AG04449 (cell line): ENCODE results near the gene PPP1R9B.

ENCODE experiments used
- CTCF ChIA-PET: fragments of 350-600 bp; formaldehyde crosslinking; extraction: SDS; loops from one replicate; lab custom pipeline; 2021; ENCODE audit warnings: antibody characterized with exemption; lab: Yijun Ruan, JAX
- POLR2A ChIA-PET: fragments of 400-600, 350-600 bp; formaldehyde crosslinking; extraction: SDS; loops from one replicate; lab custom pipeline; 2020; ENCODE audit warnings: antibody characterized with exemption, inconsistent platforms; lab: Yijun Ruan, JAX
- DNase-seq: peaks from one replicate; pipeline ENCODE4 v3.0.0-alpha.2; 2010; ENCODE audit warnings: low read depth, low spot score
- H3K4me3 ChIP-seq: 2 replicates; pipeline ENCODE4 v1.5.1; 2011; ENCODE audit warnings: low read depth, mild to moderate bottlenecking, control low read depth, low read length
- TF ChIP-seq, protein P1 (sequence below): IDR thresholded peaks from one replicate; pipeline ENCODE4 v1.5.1; 2011; ENCODE audit warnings: mild to moderate bottlenecking, moderate library complexity, low read length, control low read depth, inconsistent platforms; ENCODE audit not compliant: insufficient read depth; ENCODE audit errors: missing control alignments

PPP1R9B gene

DNA sequence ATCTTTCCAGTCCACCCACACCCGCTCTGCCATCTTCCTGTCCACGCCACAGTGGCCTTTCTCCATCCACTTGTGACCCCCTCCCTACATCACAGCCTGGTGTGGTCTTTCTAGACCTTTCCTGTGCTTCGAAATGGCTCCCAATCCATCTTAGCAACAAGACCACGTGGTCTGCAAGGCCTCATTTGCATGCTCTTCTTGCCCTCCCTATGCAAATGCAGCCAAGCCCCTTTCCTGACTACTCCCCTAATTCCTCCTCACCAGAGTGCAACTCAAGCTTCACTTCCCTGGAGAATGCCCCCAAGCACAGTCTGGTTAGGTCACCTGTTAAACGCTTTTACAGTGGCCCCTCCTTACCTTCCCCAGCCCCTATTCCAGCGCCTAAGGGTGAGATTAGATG, 6.1 kb downstream of the PPP1R9B start:
- TF ChIP-seq, protein P1, sequence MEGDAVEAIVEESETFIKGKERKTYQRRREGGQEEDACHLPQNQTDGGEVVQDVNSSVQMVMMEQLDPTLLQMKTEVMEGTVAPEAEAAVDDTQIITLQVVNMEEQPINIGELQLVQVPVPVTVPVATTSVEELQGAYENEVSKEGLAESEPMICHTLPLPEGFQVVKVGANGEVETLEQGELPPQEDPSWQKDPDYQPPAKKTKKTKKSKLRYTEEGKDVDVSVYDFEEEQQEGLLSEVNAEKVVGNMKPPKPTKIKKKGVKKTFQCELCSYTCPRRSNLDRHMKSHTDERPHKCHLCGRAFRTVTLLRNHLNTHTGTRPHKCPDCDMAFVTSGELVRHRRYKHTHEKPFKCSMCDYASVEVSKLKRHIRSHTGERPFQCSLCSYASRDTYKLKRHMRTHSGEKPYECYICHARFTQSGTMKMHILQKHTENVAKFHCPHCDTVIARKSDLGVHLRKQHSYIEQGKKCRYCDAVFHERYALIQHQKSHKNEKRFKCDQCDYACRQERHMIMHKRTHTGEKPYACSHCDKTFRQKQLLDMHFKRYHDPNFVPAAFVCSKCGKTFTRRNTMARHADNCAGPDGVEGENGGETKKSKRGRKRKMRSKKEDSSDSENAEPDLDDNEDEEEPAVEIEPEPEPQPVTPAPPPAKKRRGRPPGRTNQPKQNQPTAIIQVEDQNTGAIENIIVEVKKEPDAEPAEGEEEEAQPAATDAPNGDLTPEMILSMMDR: no peak
- ChIA-PET CTCF (interaction anchor here (0.6 to 8.9 kb wide), 6 partner anchors 8 to 151 kb away, joined by 3 to 77 read pairs (median 5); partner anchors contain the start of gene SAMD14), POLR2A (interaction anchor here (0.9 kb wide), 1 partner anchor 8 kb away, joined by 4 read pairs; no protein-coding TSS in a partner anchor)
- no peak for DNase-seq
- no peak overlapping the region for H3K4me3 ChIP-seq

DNA sequence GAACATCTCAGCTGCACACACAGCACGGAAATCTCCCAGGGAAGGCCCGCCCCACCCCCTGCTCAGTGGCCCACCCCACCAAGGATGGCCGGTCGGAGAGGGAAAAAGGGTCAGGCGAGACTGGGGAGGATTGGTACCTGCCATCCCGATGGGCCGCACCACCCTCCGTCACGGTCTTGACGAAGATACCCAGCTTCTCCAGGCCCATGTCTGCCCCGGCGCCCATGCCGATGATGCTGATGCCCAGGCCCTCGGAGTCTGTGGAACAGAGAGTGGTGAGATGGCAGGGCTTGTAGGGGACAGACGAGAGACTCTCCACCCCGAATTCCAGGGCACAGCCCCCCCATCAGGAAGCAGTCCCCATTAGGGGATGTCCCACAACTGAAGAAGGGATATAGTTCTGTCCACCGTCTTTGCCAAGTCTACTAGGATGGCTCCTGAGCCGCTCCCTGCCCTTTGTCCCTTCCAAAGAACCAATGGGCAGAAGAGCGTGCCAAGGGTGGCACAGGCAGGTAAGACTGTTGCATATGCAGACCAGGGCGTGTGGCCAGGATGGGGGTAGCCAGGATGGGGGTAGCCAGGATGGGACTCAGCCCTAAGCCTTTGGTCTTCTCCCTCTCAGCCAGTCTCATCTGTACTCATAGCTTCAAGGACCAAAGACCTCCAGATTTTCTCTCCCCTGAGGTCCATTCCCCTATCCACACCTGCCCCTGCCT, 6.9 kb downstream of the PPP1R9B start:
- ChIA-PET POLR2A (no interaction called here), CTCF (interaction anchor here (0.6 to 6.6 kb wide), 7 partner anchors 8 to 49 kb away, joined by 3 to 40 read pairs (median 4); no protein-coding TSS in a partner anchor)
- TF ChIP-seq, protein P1: no peak
- DNase-seq: no peak
- H3K4me3 ChIP-seq: no peak overlapping the region

DNA sequence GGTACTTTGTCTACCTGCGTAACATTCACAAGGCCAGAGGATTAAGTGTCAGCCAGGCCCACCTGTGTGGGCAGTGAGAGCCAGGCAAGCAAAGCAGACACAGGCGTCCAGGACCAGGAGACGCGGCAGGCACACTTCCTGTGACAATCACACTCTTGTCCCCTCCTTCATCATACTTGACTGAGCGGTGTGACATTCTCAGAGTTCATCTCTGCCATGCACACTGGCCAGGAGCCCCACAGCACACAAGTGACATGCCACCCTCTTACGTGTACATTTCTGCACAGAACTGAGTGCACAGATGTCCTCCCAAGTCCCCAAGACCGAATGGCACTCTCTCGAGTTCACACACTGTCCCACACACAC, 8.7 kb downstream of the PPP1R9B start:
- no peak for DNase-seq
- TF ChIP-seq, protein P1: no peak
- ChIA-PET POLR2A (interaction anchor here (0.7 kb wide), 1 partner anchor 10 kb away, joined by 3 read pairs; no protein-coding TSS in a partner anchor), CTCF (interaction anchor here (0.9 to 10.1 kb wide), 8 partner anchors 10 to 152 kb away, joined by 3 to 147 read pairs (median 38); partner anchors contain the start of genes PPP1R9B and SGCA)
- H3K4me3 ChIP-seq: no peak overlapping the region

DNA sequence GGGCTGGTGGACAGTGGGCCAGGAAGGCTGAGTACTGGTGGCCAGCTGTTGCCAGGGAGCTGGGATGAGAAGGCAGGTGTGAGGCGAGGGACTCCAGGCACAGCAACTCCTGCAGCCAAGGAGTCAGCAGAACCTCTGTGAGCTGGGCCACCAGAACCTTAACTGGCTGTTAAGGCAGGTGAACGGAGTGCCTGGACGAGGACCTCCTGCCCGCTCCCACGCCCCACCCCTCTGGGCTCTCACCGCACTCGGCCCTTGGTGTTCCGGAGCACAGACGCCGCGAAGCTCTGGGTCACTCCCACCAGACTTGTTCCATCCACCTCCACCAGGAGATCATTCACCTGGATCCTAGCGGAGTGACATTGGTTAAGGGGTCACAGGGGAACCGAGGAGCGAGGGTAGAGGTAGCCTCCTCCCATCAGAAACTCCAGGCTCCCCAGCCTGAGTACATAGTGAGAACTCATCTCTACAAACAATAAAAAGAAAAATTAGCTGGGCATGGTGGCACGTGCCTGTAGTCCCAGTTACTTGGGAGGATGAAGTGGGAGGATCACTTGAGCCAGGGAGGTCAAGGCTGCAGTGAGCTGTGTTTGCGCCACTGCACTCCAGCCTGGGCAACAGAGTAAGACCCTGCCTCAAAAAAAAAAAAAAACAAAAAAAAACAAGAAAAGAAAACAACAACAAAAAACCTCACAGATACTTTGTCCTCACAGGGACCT, 9.3 kb downstream of the PPP1R9B start:
- TF ChIP-seq, protein P1: no peak
- no peak overlapping the region for H3K4me3 ChIP-seq
- ChIA-PET CTCF (interaction anchor here (0.9 to 10.1 kb wide), 13 partner anchors 10 to 188 kb away, joined by 3 to 147 read pairs (median 18); partner anchors contain the start of genes PPP1R9B and SGCA), POLR2A (no interaction called here)
- DNase-seq: no peak

DNA sequence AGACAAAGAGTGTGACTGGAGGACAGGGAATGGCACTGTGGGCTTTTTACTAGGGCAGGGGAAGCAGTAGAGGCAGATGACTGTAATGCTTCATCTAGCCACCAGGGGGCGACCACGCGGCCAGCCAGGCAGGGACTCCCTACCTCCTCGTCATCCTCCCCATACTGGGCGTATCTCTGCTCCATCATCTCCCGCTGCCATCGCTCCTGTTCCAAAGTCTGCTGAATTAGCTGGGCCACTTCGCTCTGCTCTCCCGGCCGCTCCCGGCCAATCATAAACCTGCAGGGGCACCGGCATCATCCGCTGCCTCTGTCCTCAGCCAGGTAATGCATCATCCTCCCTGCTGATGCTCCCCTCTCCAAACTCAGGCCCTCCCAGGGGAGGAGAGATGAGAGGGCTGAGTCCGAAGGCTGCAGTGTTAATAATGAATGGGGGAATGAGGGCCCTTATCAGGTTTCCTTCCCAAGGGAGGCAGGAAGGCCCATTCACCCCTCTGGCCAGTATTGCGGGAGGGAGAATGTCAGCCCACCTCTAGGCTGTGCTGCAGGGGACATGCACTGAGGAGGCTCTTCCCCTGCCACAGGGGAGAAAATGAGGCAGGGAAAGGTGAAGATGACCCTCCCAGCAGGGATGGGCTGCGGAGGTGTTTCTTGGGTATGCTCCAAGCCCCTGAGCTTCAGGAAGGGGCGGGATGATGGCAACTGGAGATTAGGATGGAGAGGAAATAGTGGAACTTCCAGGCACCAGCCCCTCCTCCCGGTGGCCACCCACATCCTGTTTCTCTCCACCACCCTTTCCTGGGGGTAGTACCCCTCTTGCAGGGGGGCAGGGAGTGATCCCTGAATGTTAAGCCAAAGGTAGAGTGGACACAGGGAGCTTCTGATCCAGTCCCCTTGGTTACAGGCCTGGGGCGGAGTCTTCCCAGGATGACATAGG, 10.3 kb downstream of the PPP1R9B start:
- H3K4me3 ChIP-seq: no peak overlapping the region
- CTCF ChIA-PET: interaction anchor here (0.6 to 10.1 kb wide), 19 partner anchors 9 to 189 kb away, joined by 3 to 147 read pairs (median 9); partner anchors contain the start of genes PPP1R9B, SAMD14 and SGCA
- TF ChIP-seq, protein P1: peak; percentile 94
- POLR2A ChIA-PET: no interaction called here
- DNase-seq: no peak
